Neural cell (in vitro differentiated cells): ENCODE data around the gene SLC25A21.

ENCODE experiments used
- CTCF ChIP-seq: fragments of 450-650 bp; IDR thresholded peaks from 2 replicates; pipeline ENCODE4 v1.5.1; 2014; ENCODE audit warnings: antibody characterized with exemption, mild to moderate bottlenecking, moderate library complexity; ENCODE audit not compliant: poor library complexity, severe bottlenecking
- EP300 ChIP-seq: fragments of 450-650 bp; conservative IDR thresholded peaks from 2 replicates; pipeline ENCODE4 v1.6.1; 2014; ENCODE audit warnings: antibody characterized with exemption, mild to moderate bottlenecking, moderate library complexity; ENCODE audit not compliant: poor library complexity, severe bottlenecking
- EZH2 ChIP-seq: fragments of 200-600, 300-800 bp; shearing (Covaris generic), sonication (generic); IDR thresholded peaks from 2 replicates; pipeline ENCODE4 v1.6.1; 2014; ENCODE audit warnings: antibody characterized with exemption, low read length, borderline replicate concordance, mild to moderate bottlenecking; ENCODE audit not compliant: insufficient read depth, poor library complexity, severe bottlenecking
- MXI1 ChIP-seq: fragments of 450-650 bp; conservative IDR thresholded peaks from 2 replicates; pipeline ENCODE4 v1.6.1; 2014; ENCODE audit warnings: antibody characterized with exemption, mild to moderate bottlenecking; ENCODE audit not compliant: poor library complexity, severe bottlenecking
- POLR2AphosphoS5 ChIP-seq: IDR thresholded peaks from 2 replicates; pipeline ENCODE4 v1.6.1; 2012
- RAD21 ChIP-seq: fragments of 450-650 bp; conservative IDR thresholded peaks from 2 replicates; pipeline ENCODE4 v1.6.1; 2014; ENCODE audit warnings: antibody characterized with exemption, mild to moderate bottlenecking, moderate library complexity
- REST ChIP-seq: IDR thresholded peaks from 2 replicates; pipeline ENCODE4 v1.6.1; 2012; ENCODE audit warnings: borderline replicate concordance
- SMC3 ChIP-seq: fragments of 450-650 bp; conservative IDR thresholded peaks from 2 replicates; pipeline ENCODE4 v1.6.1; 2014; ENCODE audit warnings: antibody characterized with exemption, mild to moderate bottlenecking, moderate library complexity; ENCODE audit not compliant: poor library complexity
- TAF1 ChIP-seq: IDR thresholded peaks from 2 replicates; pipeline ENCODE4 v1.6.1; 2012; ENCODE audit warnings: low read depth

GRCh38 chr14:36834293-36834692 lies 338.1 kb downstream of the SLC25A21 start:
- TF ChIP-seq CTCF (no peak), TAF1 (no peak), RAD21 (no peak), EP300 (no peak), POLR2AphosphoS5 (no peak), REST (no peak), EZH2 (no peak), SMC3 (no peak), MXI1 (no peak)
